ENCODE results near the gene IFNLR1. TPM values are rescaled to one million over a fixed set of nuclear protein-coding genes. Genes with fewer than 3 reads are reported as not detected.

IFNLR1 gene
- total and polyA plus RNA-seq, 2 of the 8 experiments (the other 6 are each of a cell fraction or from before 2014, with no cell fraction given) = 6.8 to 10.1 TPM

DNA sequence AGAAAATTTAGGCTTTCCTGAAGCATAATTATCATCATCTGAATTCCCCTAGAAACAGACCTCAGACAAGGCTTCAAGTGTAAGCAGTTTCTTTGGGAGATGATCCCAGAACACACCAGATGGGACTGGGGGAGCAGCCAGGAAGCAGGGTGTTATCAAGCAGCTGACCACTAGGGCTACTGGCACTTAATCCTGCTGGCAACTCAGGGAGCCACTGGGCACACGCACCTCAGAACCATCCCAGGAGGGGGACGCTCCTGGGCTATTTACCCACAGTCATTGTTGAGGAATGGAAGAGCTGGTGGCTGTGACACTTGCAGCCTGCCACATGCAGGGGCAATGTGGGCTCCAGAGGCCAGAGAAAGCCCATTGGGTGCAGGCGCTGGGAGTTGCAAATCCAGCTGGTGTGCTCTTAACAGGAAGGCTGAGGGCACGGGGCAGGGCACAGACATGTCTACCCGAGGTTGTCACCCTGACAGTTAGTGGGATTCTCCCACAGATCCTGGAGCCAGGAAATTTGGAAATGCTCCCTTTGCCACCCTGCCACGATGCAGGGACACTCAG is 29.1 kb downstream of the IFNLR1 start (continued):
- TF ChIP-seq, protein P1, sequence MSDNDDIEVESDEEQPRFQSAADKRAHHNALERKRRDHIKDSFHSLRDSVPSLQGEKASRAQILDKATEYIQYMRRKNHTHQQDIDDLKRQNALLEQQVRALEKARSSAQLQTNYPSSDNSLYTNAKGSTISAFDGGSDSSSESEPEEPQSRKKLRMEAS (IDR thresholded peaks at IDR 0.05) = no peak
- TF ChIP-seq YY1 (IDR thresholded peaks at IDR 0.05; ENCODE audit: low read depth, low read length) = no peak
- no peak for TF ChIP-seq JUND (IDR thresholded peaks at IDR 0.05; ENCODE audit: low read length)

Data from H1 (cell line).